Endothelial cell of umbilical vein (primary cell): ENCODE results near the gene CHRNE. TPM values are rescaled to one million over a fixed set of nuclear protein-coding genes. Genes with fewer than 3 reads are reported as not detected.

Experiments
- BruUV-seq: library from RNA; stranded (reverse); fragments of 400-500 nt; replicated peaks from 2 replicates; lab custom pipeline; 2021; lab: Mats Ljungman, UMichigan
- CTCF ChIA-PET: fragments of 300-600, 350-600 bp; sonication (Branson Sonifier 250); formaldehyde crosslinking; loops from one replicate; lab custom pipeline; 2021; ENCODE audit warnings: antibody characterized with exemption, inconsistent platforms; lab: Charles Lee
- POLR2A ChIA-PET: fragments of 300-600, 350-600 bp; sonication (Branson Sonifier 250); formaldehyde crosslinking; loops from one replicate; lab custom pipeline; 2021; ENCODE audit warnings: antibody characterized with exemption, inconsistent platforms; lab: Charles Lee
- DNase-seq: peaks from one replicate; pipeline ENCODE4 v3.0.0-alpha.2; 2011; ENCODE audit warnings: low read depth, low spot score
- FAIRE-seq: peaks from 2 replicates; lab custom pipeline; 2011; peaks lifted over from hg19 to GRCh38; lab: Jason Lieb, UNC
- H2AFZ ChIP-seq: 2 replicates; pipeline ENCODE4 v1.6.0; 2012; ENCODE audit warnings: low read depth, low read length, control low read depth, inconsistent platforms
- H3K27ac ChIP-seq: 2 replicates; pipeline ENCODE4 v1.5.1; 2011; ENCODE audit warnings: low read depth, mild to moderate bottlenecking, control low read depth, low read length, moderate library complexity; ENCODE audit not compliant: insufficient read depth
- H3K27me3 ChIP-seq, 2 experiments: 2 replicates each; pipeline versions ENCODE4 v1.6.0 to v1.6.1; 2011; ENCODE audit warnings: low read length in 2 of 2, mixed read lengths in 1 of 2; ENCODE audit not compliant: control insufficient read depth in 2 of 2, insufficient read depth in 2 of 2
- H3K36me3 ChIP-seq, 2 experiments: 2 replicates in 1 of 2; 3 replicates in 1 of 2; pipeline ENCODE4 v1.5.1; 2011; ENCODE audit warnings: low read length in 2 of 2, mild to moderate bottlenecking in 1 of 2, moderate library complexity in 1 of 2; ENCODE audit not compliant: control insufficient read depth in 2 of 2, insufficient read depth in 2 of 2; ENCODE audit errors: extremely low read depth in 1 of 2
- H3K4me1 ChIP-seq: 3 replicates; pipeline ENCODE4 v1.5.1; 2011; ENCODE audit warnings: mild to moderate bottlenecking, low read length; ENCODE audit not compliant: control insufficient read depth, insufficient read depth; ENCODE audit errors: extremely low read depth
- H3K4me2 ChIP-seq: 2 replicates; pipeline ENCODE4 v1.6.1; 2011; ENCODE audit warnings: low read length, control low read depth, mixed read lengths; ENCODE audit not compliant: insufficient read depth
- H3K4me3 ChIP-seq, 3 experiments: fragments of 200-600 bp in 1 of 3; sonication (generic), shearing (Covaris generic) in 1 of 3; replicated peaks in 1 of 3; 2 replicates each; pipeline ENCODE4 v1.5.1; 2011 to 2016; ENCODE audit warnings: control low read depth in 3 of 3, low read length in 3 of 3, mild to moderate bottlenecking in 2 of 3, inconsistent platforms in 1 of 3, low read depth in 1 of 3, moderate library complexity in 1 of 3; ENCODE audit not compliant: insufficient read depth in 1 of 3
- H3K79me2 ChIP-seq: 2 replicates; pipeline ENCODE4 v1.6.0; 2012; ENCODE audit warnings: low read length, inconsistent platforms; ENCODE audit not compliant: control insufficient read depth, insufficient read depth
- H3K9ac ChIP-seq: replicated peaks from 2 replicates; pipeline ENCODE3; 2011; ENCODE audit warnings: low read length, control low read depth; ENCODE audit not compliant: insufficient read depth; ENCODE audit errors: extremely low read depth
- H3K9me1 ChIP-seq: replicated peaks from 3 replicates; pipeline ENCODE4 v1.6.0; 2011; ENCODE audit warnings: mild to moderate bottlenecking, low read length; ENCODE audit not compliant: control insufficient read depth, insufficient read depth; ENCODE audit errors: extremely low read depth
- H3K9me3 ChIP-seq: replicated peaks from 2 replicates; pipeline ENCODE4 v1.5.1; 2012; ENCODE audit warnings: low read length, inconsistent platforms; ENCODE audit not compliant: control insufficient read depth, insufficient read depth
- H4K20me1 ChIP-seq: replicated peaks from 2 replicates; pipeline ENCODE3; 2011; ENCODE audit warnings: mild to moderate bottlenecking, low read length; ENCODE audit not compliant: control insufficient read depth, insufficient read depth; ENCODE audit errors: extremely low read depth
- EZH2 ChIP-seq: IDR thresholded peaks from 2 replicates; pipeline ENCODE4 v1.6.1; 2012; ENCODE audit warnings: borderline replicate concordance, low read depth, mild to moderate bottlenecking, moderate library complexity, low read length, inconsistent platforms; ENCODE audit not compliant: severe bottlenecking
- FOS ChIP-seq: IDR thresholded peaks from 2 replicates; pipeline ENCODE4 v1.6.1; 2011; ENCODE audit warnings: mild to moderate bottlenecking, low read length, moderate library complexity, borderline replicate concordance; ENCODE audit not compliant: insufficient read depth
- GATA2 ChIP-seq: IDR thresholded peaks from 2 replicates; pipeline ENCODE4 v1.7.0; 2011; ENCODE audit warnings: low read depth, mild to moderate bottlenecking, moderate library complexity, mixed read lengths, low read length; ENCODE audit not compliant: insufficient read length, insufficient read depth
- JUN ChIP-seq: IDR thresholded peaks from 2 replicates; pipeline ENCODE4 v1.6.1; 2011; ENCODE audit warnings: borderline replicate concordance, low read depth; ENCODE audit not compliant: insufficient read length, insufficient read depth
- MYC ChIP-seq: IDR thresholded peaks from one replicate; pipeline ENCODE4 v1.6.1; 2011; ENCODE audit warnings: mild to moderate bottlenecking, low read depth, low read length
- POLR2A ChIP-seq: IDR thresholded peaks from 2 replicates; pipeline ENCODE4 v1.6.1; 2012; ENCODE audit warnings: low read depth, mild to moderate bottlenecking, control low read depth, low read length
- POLR2AphosphoS5 ChIP-seq: IDR thresholded peaks from 2 replicates; pipeline ENCODE4 v1.6.1; 2012; ENCODE audit warnings: low read depth, mild to moderate bottlenecking, control low read depth, low read length, moderate library complexity; ENCODE audit not compliant: insufficient read depth
- dilution Hi-C: fragments of 300-500 bp; cut with MboI; formaldehyde crosslinking; loops from one replicate; pipeline ENCODE4 v1.15.0; 2019; ENCODE audit warnings: low sequenced_read_pairs; ENCODE audit not compliant: extremely low pct_ligation_motif_present
- intact Hi-C: fragments of 100-400 bp; cut with micrococcal nuclease; formaldehyde crosslinking; loops from one replicate; pipeline ENCODE4 v1.10.0; 2022
- polyA plus RNA-seq, 4 experiments: library from polyadenylated mRNA; depleted of rRNA in 3 of 4; stranded (reverse) in 3 of 4; unstranded in 1 of 4; fragments of >200 nt; gene quantifications; 2 replicates each; pipeline versions ENCODE4 v1.2.1 to v1.2.3, GENCODE V29; 2011 to 2012; ENCODE audit warnings: missing spikeins in 1 of 4
- total RNA-seq: library from RNA; stranded (reverse); gene quantifications from 2 replicates; pipeline ENCODE4 v1.2.3, GENCODE V29; 2021
- TF ChIP-seq, protein P1 (sequence below), 2 donors: IDR thresholded peaks; 1 replicate in 1 of 2; 2 replicates in 1 of 2; pipeline ENCODE4 v1.5.1; 2011; ENCODE audit warnings: low read length in 2 of 2, mild to moderate bottlenecking in 2 of 2, moderate library complexity in 2 of 2, control low read depth in 1 of 2, inconsistent platforms in 1 of 2, low read depth in 1 of 2; ENCODE audit not compliant: insufficient read depth in 1 of 2; ENCODE audit errors: extremely low read depth in 1 of 2
- TF ChIP-seq, protein P2 (sequence below): IDR thresholded peaks from 2 replicates; pipeline ENCODE4 v1.6.1; 2011; ENCODE audit not compliant: insufficient read depth, insufficient read length

Gene CHRNE
- total and polyA plus RNA-seq, 2 donors (not counting 3 experiments of a cell fraction or from before 2014, with no cell fraction given), result 0.84 to 1.1 TPM

DNA sequence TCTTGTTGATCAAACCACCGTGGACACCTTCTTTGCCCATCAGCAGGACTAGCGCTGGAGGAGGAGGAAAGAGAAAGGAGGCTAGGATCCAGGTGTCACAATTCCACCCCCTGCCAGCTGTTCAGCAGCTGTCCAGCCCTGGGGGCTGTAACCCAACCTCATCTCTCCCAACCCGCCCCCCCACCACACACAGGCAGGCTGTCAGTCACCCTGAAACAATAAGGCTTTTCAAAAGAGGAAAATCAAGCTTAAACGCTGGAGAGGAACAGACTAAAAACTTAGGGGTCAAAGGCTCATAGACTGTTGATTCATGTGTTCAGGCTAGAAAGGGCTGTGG is 43.0 kb upstream of the CHRNE start:
- Histone ChIP-seq H3K36me3 (peaks cover 13 to 28% of the 10 kb centered on the region in 2 experiments), H2AFZ (no peak overlapping the region), H3K27me3 (no peaks in the 10 kb centered on the region), H4K20me1 (no peaks in the 10 kb centered on the region), H3K4me1 (peaks cover 35% of the 10 kb centered on the region), H3K4me3 (peak overlapping the region in 2 of 3 experiments; percentile 4 to 86), H3K79me2 (peaks cover 73% of the 10 kb centered on the region), H3K27ac (no peak overlapping the region), H3K4me2 (peak overlapping the region; percentile 93), H3K9me1 (no peaks in the 10 kb centered on the region), H3K9ac (peak overlapping the region; percentile 7), H3K9me3 (no peaks in the 10 kb centered on the region)
- intact Hi-C loops, result loop anchor here (1.0 kb wide), 1 partner anchor 40 kb away; no protein-coding TSS in a partner anchor
- DNase-seq (no peak), FAIRE-seq (peak; percentile 35)
- CTCF ChIA-PET, result interaction anchor here (0.9 to 2.0 kb wide), 3 partner anchors 21 to 42 kb away, joined by 3 to 8 read pairs (median 4); partner anchors contain the start of genes CAMTA2 and SPAG7
- no TSS peak for BruUV-seq
- POLR2A ChIA-PET, result interaction anchor here (1.7 kb wide), 1 partner anchor 21 kb away, joined by 5 read pairs; the partner anchor contains the start of gene SPAG7
- TF ChIP-seq POLR2AphosphoS5 (no peak), EZH2 (no peak), JUN (no peak), POLR2A (no peak), GATA2 (no peak), FOS (no peak), MYC (no peak)
- TF ChIP-seq, protein P1, sequence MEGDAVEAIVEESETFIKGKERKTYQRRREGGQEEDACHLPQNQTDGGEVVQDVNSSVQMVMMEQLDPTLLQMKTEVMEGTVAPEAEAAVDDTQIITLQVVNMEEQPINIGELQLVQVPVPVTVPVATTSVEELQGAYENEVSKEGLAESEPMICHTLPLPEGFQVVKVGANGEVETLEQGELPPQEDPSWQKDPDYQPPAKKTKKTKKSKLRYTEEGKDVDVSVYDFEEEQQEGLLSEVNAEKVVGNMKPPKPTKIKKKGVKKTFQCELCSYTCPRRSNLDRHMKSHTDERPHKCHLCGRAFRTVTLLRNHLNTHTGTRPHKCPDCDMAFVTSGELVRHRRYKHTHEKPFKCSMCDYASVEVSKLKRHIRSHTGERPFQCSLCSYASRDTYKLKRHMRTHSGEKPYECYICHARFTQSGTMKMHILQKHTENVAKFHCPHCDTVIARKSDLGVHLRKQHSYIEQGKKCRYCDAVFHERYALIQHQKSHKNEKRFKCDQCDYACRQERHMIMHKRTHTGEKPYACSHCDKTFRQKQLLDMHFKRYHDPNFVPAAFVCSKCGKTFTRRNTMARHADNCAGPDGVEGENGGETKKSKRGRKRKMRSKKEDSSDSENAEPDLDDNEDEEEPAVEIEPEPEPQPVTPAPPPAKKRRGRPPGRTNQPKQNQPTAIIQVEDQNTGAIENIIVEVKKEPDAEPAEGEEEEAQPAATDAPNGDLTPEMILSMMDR (IDR thresholded peaks at IDR 0.05; ENCODE audit: extremely low read depth in 1 of 2, insufficient read depth in 1 of 2, low read depth in 1 of 2, low read length in 2 of 2), result no peak
- TF ChIP-seq, protein P2, sequence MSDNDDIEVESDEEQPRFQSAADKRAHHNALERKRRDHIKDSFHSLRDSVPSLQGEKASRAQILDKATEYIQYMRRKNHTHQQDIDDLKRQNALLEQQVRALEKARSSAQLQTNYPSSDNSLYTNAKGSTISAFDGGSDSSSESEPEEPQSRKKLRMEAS, result no peak
- dilution Hi-C loops, result no loop called here
